ENCODE measurements around the gene NQO1.

- TF ChIP-seq GATA1 (IDR thresholded peaks at IDR 0.05; ENCODE audit: low read depth, low read length) (no peak), POLR2A (IDR thresholded peaks at IDR 0.05; ENCODE audit: low read length) (no peak)
Measured at GRCh38 chr16:69672315-69672997, 53.9 kb downstream of the NQO1 start.

Data from erythroblast (primary cell).